C4-2B (cell line): Measurements from ENCODE around the gene FSIP1.
"Not testable (repeated sequence)": the region's sequence is repeated elsewhere in the genome, so short reads cannot be mapped to it uniquely, and the experiment has no call there.

Experiments used
- H3K27ac ChIP-seq: fragments of 450-650 bp; 2 replicates; pipeline ENCODE4 v1.5.1; 2017
- ZFX ChIP-seq: fragments of 450-650 bp; IDR thresholded peaks from 2 replicates; pipeline ENCODE4 v1.6.1; 2017
- TF ChIP-seq, protein P1 (sequence below): fragments of 450-650 bp; conservative IDR thresholded peaks from 2 replicates; pipeline ENCODE4 v1.5.1; 2017; ENCODE audit warnings: mild to moderate bottlenecking

Gene FSIP1

GRCh38 chr15:39817892-39818291, 35.3 kb upstream of the FSIP1 start:
- no peak overlapping the region for H3K27ac ChIP-seq
- no peak for TF ChIP-seq ZFX
- TF ChIP-seq, protein P1, sequence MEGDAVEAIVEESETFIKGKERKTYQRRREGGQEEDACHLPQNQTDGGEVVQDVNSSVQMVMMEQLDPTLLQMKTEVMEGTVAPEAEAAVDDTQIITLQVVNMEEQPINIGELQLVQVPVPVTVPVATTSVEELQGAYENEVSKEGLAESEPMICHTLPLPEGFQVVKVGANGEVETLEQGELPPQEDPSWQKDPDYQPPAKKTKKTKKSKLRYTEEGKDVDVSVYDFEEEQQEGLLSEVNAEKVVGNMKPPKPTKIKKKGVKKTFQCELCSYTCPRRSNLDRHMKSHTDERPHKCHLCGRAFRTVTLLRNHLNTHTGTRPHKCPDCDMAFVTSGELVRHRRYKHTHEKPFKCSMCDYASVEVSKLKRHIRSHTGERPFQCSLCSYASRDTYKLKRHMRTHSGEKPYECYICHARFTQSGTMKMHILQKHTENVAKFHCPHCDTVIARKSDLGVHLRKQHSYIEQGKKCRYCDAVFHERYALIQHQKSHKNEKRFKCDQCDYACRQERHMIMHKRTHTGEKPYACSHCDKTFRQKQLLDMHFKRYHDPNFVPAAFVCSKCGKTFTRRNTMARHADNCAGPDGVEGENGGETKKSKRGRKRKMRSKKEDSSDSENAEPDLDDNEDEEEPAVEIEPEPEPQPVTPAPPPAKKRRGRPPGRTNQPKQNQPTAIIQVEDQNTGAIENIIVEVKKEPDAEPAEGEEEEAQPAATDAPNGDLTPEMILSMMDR: no peak

DNA sequence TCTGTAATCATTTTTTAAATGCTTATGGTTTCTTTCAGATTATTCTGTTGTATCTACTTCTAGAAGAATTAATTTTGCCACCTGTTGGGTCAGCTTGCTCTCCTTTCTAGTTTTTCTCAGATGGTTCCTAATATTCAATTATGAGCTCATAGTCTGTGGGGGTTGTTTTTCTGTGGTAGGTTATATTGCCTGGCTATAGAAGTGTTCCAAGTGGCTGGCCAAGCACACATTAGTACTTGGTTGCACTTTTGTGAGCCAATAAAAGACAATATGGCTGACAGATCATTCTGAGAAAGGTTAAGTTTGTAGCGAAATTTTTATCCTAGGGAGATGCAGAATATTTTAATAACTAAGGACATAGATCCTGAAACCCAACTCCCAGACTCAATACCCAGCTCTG, 31.8 kb upstream of the FSIP1 start:
- TF ChIP-seq, protein P1: no peak
- no peak for TF ChIP-seq ZFX
- H3K27ac ChIP-seq: no peak overlapping the region

- not testable (repeated sequence) for H3K27ac ChIP-seq
These were observed 30.0 kb upstream of the FSIP1 start for GRCh38 chr15:39812651-39813050.

- TF ChIP-seq ZFX: no peak
- TF ChIP-seq, protein P1: no peak
- no peak overlapping the region for H3K27ac ChIP-seq
These were observed 26.3 kb upstream of the FSIP1 start for GRCh38 chr15:39808909-39809308.

GRCh38 chr15:39807791-39808190, 25.1 kb upstream of the FSIP1 start:
- TF ChIP-seq, protein P1: no peak
- TF ChIP-seq ZFX: no peak
- no peak overlapping the region for H3K27ac ChIP-seq

DNA sequence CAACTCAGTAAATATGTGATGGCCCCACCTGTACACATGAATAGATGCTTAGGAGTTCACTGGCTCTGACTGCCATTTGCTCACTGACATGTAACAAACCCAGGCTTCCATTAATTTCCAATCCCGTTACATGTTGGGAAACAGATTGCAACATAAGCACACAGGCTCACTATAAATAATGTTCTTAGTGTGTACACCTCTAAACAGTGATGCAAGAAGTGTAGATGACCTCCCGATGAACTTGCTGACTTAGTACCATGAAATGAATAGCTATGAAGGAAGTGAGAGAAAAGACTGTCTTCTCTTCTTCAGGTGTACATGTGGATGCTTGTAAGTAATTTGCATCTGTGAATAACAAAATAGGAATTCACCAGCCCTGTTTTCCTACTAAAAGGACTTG, 21.4 kb upstream of the FSIP1 start:
- no peak for TF ChIP-seq ZFX
- TF ChIP-seq, protein P1: no peak
- no peak overlapping the region for H3K27ac ChIP-seq

GRCh38 chr15:39803016-39803415, 20.4 kb upstream of the FSIP1 start:
- TF ChIP-seq, protein P1: no peak
- no peak for TF ChIP-seq ZFX
- H3K27ac ChIP-seq: no peak overlapping the region

- TF ChIP-seq, protein P1: peak; percentile 69
- TF ChIP-seq ZFX: no peak
- no peak overlapping the region for H3K27ac ChIP-seq
These were observed 19.1 kb upstream of the FSIP1 start for GRCh38 chr15:39801641-39802309.
